CD4-positive, alpha-beta T cell treated with Interleukin-17A for 1 hour (primary cell): ENCODE measurements around the gene CNIH3.
"Not testable (repeated sequence)": the region's sequence is repeated elsewhere in the genome, so short reads cannot be mapped to it uniquely, and the experiment has no call there.

Experiments
- DNase-seq: peaks from one replicate; pipeline ENCODE4 v3.0.0-alpha.2; 2020

Gene CNIH3

DNA sequence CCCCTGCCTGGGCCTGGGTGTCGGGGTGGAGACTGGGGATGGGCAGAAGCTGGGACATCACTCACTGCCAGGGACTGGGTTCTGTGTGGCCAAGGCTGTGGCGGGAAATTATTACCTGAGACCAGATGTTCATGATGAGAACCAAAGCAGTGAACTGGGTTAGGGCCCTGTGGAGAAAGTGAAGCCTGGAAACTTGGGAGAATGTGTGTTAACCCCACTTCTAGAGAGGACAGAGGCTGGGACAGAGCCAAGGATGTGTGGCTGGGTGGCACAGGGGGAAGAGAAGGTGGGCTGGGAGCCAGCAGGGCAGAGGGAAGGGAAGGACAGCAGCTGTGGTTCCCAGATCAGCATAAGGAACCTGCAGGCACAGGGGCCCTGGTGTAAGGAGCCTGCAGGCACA lies 31.3 kb downstream of the CNIH3 start:
- no peak for DNase-seq

DNA sequence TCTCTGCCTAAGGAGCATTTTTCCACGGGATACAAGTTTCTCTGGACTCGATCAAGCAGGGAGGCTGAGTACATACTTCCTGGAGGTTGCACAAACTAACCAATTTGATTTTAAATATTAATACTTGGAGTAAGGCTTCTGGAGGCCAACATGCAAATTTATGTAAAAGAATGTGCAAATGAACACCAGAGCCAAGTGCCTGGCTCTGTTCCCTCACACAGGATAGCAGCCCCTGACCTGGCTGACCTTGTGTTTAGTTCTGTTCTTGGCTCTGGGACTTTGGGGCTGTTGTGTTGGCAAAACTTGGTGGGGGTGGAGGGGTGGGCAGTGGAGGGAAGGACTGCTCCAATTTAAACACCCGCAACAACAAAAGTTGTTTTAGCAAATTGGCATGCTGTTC lies 34.2 kb downstream of the CNIH3 start:
- DNase-seq = no peak

DNA sequence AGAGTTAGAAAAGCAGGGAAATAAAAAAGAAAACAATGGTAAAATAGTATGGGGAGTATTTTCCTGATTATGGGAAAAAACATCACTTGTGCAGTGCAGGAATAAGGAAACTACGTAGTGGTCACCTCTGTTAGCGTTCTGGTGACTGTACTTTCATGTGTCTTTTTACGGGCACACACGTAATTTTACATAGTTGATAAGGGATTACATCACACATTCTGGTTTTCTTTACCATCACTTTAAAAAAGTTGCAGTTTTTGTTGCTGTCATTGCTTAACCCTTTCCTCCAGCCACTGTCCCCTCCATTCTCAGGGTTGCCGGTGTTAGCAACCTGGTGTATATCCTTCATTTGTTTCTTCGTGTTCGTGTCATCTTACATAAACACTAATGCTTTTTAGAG lies 35.1 kb downstream of the CNIH3 start:
- DNase-seq = no peak

DNA sequence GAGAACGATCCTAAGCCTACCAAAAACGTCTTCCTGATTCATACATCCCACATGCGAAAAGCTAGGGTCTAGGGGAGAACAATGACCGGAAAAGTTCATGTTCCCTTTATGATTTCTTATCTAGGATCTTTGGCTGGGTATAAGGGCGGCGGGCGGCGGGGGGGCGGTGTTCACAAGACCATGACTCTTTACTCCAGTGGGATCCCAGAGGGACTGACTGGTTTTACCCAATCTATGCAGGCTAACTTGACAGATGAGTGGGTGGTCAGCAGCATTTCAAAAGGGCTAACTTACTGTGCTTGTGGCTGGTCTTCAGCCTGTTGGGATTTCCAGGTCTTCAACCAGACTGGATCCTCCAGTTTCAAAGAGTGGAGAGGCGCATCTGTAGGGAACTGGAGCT lies 40.3 kb downstream of the CNIH3 start:
- DNase-seq = no peak

DNA sequence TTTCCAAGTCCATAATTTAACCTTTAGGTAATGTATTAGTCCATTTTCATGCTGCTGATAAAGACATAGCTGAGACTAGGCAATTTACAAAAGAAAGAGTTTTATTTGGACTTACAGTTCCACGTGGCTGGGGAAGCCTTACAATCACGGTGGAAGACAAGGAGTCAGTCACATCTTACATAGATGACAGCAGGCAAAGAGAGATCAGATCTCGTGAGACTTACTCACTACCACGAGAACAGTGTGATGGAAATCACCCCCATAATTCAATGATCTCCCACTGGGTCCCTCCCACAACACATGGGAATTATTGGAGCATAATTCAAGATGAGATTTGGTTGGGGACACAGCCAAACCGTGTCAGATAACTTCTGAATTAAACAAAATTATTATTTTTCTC lies 44.0 kb downstream of the CNIH3 start:
- DNase-seq = no peak

DNA sequence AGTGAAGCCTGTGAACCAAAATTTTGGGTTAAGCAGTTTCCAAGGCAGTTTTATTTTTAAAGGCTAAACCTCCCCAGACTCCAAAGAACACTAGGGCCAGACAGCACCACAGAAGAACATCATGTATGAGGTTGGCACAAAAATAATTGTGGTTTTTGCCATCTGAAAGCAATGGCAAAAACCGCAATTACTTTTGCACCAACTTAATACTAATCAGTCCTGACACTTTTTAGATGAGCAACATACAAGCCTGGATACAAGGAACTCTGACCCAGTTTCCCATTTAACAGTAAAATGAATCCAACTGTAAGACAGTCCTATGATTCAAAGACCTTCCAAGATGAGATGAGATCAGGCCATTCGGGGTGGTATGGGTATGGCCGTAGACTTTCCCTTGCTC lies 46.8 kb downstream of the CNIH3 start:
- no peak for DNase-seq

DNA sequence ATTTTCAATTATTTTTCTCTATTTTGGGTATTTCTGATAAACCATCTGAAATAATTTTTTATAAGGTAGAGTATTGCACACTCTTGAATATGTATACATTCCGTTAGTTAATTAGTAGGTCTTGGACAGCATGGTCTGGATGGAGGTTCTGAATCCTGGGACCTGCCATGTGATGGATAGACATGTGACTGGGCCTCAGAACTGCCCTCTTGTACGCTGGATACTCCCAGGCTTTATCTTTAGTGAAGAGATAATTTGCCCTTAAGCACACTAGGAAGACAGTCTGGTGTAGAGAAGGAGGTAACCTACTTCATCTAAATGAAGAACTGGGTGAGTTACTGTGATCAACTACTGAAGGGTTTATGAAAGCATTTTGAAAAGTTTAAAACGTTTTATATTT lies 48.9 kb downstream of the CNIH3 start:
- no peak for DNase-seq

DNA sequence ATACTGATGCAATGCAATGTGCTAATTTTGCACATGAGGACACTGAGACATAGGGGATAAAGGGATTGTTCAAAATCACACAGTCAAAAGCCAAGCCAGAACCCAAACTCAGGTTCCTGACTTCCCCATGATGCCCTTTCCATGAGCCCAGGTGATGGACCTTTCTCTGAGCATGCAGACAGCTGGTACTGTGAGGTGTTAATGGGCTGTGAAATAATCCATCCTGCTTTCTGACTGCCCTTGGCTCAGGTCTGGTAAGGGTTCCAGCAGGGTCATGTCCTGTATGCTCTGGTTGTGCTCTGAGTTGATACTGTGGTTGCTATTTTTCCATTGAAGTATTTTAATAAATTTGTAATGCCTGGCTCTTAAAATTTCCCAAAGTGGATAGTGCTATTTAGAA lies 50.0 kb downstream of the CNIH3 start:
- no peak for DNase-seq

DNA sequence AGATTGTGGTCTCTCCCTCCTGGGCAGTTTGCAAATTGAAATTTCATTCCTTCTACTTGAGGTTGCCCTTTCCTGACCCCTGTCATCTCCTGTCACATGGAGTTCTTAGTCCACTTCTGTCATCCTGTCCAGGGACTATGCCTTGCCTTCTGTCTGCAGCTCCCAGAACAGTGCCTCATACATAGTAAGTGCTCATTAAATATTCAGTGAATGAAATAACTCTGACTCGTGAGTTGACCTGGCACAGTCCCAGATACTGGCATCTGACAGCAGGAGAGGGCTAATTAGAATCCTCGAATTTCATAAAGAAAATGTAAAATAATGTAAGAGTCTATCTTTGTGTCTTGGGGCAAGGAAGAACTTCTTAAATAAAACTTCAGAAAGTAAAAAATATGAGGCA lies 50.8 kb downstream of the CNIH3 start:
- no peak for DNase-seq

DNA sequence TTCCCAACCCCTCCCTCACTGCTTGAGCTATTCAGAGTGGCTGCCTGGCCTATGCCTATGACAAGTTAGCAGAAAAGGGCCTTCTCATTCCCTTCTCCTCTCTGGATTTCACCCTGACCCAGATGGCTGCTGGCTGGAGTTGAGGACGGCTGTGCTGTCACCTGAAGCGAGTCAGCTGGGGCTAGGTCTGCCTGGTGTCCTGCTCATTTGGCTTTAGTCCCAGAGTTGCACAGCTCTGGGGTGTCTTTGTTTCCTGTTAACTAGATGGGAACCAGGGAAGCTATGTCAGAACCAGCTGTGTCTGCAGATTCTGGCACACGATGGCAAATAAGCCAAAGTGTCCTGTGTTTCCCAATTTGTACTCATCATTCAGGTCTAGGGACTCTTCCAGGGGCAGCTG lies 52.9 kb downstream of the CNIH3 start:
- no peak for DNase-seq

DNA sequence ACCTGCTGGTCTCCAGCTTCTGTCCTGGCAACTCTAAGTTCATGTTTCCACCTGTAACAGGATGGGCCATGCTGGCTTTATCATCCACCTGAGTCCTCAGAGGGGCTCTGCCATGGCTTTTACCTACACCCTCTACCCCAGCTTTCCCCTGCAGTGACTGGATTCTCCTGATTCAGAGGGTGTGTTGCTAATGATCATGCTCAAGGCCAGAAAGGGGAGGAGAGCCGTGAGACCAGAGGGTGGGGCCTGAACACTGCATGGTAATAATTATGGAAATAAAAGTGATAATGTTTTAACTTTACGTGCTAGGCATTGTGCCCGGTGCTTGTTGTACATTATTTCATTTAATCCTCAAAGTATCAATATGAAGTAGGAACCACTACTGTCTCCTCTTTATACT lies 53.3 kb downstream of the CNIH3 start:
- no peak for DNase-seq

DNA sequence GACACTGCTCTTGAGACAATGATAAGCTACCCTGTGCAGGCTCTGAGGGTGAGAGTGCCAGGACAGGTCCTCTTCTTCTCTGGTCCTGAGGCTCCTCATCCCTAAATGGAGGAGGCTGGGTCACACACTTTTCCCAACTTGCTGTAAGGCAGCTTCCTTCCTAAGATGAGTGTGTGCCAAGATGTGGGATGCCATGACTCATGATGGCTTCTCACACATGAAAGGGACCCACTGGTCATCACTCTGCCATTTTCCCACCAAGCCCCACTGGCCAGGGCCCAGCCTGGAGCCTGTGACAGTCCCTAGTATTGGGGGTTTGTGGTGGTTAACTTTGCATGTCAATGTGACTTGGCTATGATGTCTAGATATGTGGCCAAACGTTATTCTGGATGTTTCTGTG lies 54.4 kb downstream of the CNIH3 start:
- DNase-seq = no peak

DNA sequence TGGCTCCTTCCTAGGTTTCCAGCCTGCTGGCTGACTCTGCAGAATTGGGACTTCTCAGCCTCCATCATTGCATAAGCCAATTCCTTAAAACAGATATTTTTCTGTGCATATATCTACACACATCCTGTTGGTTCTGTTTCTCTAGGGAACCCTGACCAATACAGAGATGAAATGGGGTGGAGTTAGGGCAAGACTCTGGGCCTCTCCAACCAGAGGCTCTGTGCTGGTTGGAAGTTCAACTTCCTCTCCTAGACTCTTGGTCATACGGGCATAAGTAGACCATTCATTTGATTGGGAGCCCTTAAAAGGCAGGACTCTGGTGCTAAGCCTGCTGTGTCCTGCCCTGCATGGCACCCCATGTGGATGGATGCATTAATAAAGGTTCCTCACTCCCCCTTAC lies 55.0 kb downstream of the CNIH3 start:
- DNase-seq = no peak

DNA sequence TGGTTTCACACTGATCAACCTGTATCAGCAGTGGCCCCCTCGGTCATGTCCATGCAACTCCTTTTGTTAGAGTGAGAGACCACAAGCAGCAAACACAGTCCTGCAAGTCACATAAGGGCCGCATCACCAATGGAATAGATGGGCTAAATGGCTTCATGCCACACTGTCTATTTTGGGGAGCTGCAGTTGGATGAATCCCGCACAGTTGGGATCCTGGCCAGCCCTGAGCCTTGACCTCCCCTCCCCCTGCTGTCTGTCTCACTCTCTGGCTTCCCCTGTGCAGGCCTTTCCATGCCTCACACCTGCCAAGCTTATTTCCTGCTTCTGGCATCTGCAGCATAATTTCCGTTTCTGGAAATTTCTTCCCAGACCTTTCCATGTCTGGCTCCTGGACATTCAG lies 57.0 kb downstream of the CNIH3 start:
- no peak for DNase-seq

DNA sequence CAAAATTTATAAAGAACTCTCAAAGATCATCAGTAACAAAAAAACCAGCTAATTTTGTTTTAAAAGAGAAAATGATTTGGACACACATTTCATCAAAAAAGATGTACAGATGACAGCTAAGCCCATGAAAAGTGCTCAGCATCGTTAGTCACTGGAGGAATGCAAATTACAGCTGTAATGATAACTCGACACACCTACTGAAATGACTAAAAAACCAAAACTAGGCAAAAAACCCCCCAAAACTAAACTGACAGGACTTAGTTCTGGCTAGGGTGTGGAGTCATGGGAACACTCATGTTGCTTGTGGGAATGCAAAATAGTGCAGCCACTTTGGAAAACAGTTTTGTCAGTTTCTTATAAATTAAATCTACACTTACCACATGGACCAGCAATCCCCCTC lies 59.5 kb downstream of the CNIH3 start:
- no peak for DNase-seq

DNA sequence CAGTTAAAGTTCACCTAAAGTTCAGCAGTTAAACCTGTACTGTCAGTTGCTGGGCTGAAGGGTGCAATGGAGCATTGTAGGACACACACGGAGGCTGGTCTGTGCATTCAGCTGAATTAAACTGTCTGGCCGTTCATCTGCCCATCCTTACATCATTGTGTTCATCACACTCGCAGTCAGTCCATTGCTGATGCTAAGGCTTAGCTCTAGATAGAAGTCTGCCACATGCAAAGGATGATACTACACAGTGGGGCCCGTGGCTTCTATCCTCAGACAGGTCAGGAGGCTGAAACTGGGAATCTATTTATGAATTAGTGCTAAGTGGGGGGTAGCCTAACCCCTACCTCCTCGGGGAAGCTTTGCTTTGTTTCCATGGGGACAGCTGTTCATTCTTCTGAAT lies 60.4 kb downstream of the CNIH3 start:
- no peak for DNase-seq

DNA sequence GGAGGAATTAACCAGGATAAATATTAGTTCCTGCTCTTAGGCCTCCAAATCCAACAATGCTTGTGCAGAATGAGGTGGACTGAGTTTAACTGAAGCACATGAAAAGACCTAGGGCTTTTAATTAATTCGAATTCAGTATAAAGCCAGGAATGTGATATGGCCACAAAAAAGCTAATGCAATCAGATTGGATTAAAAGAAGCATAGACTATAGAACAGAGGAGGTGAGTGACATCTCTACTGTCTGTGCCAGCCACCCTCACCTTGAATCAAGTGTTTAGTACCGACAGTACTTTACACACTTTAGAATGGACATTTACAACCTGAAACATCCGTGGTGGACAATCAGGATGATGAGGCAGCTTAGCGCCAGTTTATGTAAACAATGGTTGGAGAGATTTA lies 62.1 kb downstream of the CNIH3 start:
- DNase-seq = no peak

DNA sequence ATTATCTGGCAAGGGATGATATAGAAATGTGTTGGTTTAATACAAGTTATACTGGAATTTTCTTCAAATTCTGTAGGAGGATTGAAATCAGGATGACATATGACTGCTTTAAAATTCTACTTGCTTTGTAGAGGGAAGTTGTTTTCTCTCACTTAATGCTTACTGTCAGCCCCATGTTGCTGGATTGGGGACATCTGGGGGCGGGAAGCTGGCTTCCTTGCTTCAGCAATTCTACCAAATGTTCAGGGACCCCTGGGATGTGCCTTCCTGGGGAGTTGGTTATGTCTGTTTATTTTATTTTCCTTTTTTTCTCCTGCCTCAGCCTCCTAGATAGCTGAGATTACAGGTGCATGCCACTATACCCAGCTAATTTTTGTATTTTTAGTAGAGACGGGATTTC lies 63.5 kb downstream of the CNIH3 start:
- DNase-seq = no peak

DNA sequence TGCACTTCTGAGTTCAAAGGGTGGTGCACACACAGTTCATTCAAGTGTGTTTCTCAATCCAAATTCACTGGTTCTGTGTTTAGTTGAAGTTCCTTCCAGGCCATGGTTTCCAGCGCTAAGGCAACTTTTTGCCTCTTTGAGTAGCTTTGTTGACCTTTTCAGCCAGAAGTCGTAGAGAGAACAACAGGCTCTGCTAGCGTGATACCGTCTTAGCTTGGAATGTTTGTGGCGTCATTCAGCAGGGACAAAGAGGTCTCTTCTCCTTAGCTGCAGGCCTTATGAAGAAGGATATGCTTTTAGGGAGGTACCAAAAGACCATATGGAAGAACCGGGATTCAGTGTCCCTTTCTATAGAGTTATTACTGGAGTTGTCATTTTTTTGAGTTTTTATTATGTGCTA lies 65.7 kb downstream of the CNIH3 start:
- no peak for DNase-seq

DNA sequence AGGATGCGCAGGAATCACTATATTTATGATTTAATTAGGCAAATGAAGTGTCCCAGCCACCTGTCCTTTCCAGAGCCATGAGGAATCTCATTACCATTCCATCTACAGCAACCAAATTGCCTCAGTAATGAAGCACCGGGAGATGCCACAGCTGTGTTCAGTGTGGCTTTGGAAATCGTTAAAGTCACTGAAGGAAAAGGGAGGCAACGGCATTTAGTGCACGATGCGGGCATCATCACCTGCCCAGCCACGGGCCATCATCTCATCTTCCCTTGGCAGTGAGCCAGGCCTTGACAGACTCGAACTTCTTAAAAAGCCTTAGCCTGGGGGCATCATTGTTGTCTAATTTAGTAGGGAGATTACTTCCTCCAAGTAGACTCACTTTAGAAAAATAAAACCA lies 67.8 kb downstream of the CNIH3 start:
- no peak for DNase-seq

DNA sequence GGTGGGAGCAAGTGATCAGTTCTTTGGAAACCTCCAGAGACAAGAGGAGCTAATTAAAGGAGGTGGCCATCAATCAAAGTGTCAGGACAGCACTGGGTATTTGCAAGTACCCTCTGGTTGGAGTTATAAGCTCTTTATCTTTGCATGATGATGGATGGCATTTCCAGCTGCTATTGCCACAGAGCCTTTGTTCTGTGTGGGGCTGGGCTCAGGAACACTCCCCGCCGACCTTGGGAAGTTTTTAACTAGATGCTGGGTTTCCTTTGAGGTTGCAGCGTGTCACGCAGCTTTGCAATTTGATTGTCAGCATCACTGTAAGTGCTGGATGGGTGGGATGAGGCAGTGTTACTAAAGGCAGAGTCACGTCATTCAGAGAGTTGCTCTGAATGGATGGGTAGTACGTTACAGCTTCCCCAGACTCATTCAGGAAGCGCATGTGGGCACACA lies 68.9 kb downstream of the CNIH3 start:
- no peak for DNase-seq

DNA sequence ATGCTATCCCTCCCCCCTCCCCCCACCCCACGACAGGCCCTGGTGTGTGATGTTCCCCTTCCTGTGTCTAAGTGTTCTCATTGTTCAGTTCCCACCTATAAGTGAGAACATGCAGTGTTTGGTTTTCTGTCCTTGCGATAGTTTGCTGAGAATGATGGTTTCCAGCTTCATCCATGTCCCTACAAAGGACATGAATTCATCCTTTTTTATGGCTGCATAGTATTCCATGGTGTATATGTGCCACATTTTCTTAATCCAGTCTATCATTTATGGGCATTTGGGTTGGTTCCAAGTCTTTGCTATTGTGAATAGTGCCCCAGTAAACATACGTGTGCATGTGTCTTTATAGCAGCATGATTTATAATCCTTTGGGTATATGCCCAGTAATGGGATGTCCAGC lies 70.0 kb downstream of the CNIH3 start:
- DNase-seq = not testable (repeated sequence)

DNA sequence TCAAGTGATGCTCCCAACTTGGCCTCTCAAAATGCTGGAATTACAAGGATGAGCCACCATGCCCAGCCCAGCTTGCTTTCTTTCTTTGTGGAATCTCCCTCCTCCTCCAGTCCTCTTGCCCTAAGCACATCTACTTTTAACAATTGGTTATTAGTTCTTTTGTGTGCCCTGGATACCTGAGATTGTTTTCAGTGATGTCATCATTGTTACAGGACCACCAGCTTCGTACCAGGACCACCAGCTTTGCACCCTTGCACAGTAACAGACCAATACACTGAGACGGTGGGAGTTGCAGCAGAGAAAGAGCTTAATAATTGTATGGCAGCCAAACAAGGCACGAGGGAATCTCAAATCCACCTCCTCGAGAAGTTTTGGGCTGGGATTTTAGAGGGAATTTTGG lies 71.3 kb downstream of the CNIH3 start:
- no peak for DNase-seq

DNA sequence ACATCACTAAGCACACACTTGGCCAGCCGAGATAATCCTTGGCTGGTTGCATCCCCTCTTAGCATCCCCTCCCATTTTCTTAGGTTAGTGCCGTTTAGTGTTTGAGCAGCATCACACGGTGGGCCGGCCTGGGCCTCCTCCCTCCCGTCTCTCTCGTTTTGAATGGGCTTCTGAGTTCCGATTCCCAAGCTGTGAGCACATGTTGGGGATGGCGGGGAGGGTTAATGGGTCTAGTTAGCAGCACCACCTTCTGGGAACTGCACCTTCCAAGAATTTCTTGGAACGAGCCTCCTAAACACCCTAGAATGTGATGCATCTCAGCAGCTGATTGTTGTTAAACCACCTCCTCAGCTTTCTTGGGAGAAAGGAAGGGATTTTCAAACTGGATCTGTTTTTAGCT lies 73.3 kb downstream of the CNIH3 start:
- no peak for DNase-seq

DNA sequence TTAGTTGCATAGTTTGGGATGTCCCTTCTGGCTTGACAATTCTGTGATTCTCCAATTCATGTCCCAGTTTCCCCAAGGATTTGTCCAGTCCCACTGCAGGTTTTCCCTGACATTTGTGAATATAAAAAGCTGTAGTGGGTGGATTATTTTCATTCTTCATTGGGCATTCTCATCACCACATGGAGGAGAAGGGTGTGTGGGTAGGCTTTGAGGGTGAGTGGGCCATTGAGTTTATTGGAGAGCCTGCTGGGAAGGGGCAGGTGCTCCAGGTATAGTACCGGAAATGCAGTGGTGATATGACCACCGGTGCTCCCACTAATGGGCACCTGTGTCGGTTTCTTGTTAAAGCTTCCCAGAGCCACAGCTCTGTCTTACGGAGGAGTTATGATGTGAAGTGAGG lies 74.5 kb downstream of the CNIH3 start:
- no peak for DNase-seq

DNA sequence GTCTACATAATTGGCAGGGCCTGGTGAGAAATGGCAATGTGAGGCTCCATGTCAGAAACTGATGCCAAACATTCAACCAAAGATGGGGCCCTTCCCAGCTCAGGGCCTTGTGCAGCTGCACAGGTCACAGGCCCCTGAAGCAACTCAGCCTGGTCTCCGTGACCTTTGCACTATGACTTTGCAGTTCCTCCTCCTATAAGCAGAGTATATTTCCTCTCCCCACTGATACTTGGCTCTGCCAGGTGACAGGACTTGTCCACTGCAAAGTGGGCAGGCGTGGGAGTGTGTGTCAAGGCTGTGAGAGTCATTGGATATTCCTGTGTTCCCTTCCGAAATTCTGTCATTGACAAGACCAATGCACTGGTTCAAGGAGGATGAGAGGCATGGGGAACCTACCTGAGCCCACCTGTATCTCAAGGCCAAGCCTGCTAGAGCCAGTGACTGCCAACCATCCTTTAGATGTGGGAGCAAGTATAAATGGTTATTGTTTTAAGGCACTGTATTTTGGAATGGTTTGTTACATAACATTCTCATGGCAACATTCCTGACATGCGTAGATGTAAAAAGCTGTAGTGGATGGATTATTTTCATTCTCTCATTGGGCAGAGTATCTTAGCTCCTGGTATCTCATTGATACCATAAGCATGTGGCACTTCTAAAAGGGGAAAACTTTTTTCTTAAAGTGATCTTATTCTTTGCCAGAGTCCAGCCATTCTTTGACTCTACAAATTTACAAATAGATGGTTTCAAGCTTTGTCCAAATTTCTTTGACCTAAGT lies 75.2 kb downstream of the CNIH3 start:
- DNase-seq = no peak
